ENCODE results near the gene PSTPIP1.

- no peak for TF ChIP-seq POLR2A (IDR thresholded peaks at IDR 0.05; ENCODE audit: low read depth)
- TF ChIP-seq EP300 (IDR thresholded peaks at IDR 0.05) = no peak
- no peak for TF ChIP-seq CTCF (IDR thresholded peaks at IDR 0.05)
- no peak for TF ChIP-seq POLR2AphosphoS5 (IDR thresholded peaks at IDR 0.05)
Observed at GRCh38 chr15:77069521-77070121, 74.7 kb downstream of the PSTPIP1 start.
